Activated CD8-positive, alpha-beta memory T cell treated with anti-CD3 and anti-CD28 coated beads for 36 hours (primary cell): ENCODE measurements around the gene LRRC8B. TPM values are rescaled to one million over a fixed set of nuclear protein-coding genes. Genes with fewer than 3 reads are reported as not detected.

Source experiments
- CTCF ChIA-PET: fragments of 350-600 bp; sonication (Branson Sonifier 250); formaldehyde crosslinking; loops from one replicate; lab custom pipeline; 2021; ENCODE audit warnings: antibody characterized with exemption; lab: Charles Lee
- POLR2A ChIA-PET: fragments of 350-600 bp; sonication (Branson Sonifier 250); formaldehyde crosslinking; loops from one replicate; lab custom pipeline; 2021; ENCODE audit warnings: antibody characterized with exemption; lab: Charles Lee
- total RNA-seq, 2 experiments: library from RNA; stranded (reverse); gene quantifications; one replicate each; pipeline ENCODE4 v1.2.3, GENCODE V29; 2021

Gene LRRC8B
- total RNA-seq, 2 experiments from 2014 or later, result 39.7 to 42.0 TPM

GRCh38 chr1:89610457-89611011, 85.9 kb downstream of the LRRC8B start:
- CTCF ChIA-PET, result interaction anchor here (1.0 to 4.8 kb wide), 4 partner anchors 9 to 145 kb away, joined by 5 to 21 read pairs (median 6); partner anchors contain the start of gene LRRC8C
- POLR2A ChIA-PET, result interaction anchor here (1.2 to 1.4 kb wide), 2 partner anchors 17 to 234 kb away, joined by 4 to 5 read pairs; no protein-coding TSS in a partner anchor

DNA sequence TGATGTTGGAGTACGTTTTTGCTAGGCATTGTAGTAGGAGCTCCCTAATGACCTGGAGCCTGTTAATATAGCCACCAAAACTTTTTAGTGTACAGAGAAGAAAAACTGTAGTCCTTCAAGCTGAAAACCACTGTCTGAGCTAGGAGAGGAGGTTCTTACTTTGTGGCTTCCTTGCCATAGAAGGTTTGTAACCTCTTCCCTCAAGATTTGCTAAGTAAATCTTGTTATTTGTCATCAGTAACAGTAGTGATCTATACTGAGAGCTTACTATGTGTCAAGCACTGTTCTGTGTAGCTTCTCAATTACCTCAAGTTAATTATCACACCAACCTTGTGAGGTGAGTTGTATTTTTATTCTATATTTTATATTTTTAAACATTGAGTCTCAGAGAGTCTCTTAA, 87.1 kb downstream of the LRRC8B start:
- ChIA-PET CTCF (interaction anchor here (0.7 to 4.8 kb wide), 11 partner anchors 8 to 579 kb away, joined by 3 to 21 read pairs (median 4); partner anchors contain the start of gene LRRC8C), POLR2A (interaction anchor here (0.7 to 1.6 kb wide), 10 partner anchors 9 to 232 kb away, joined by 3 to 10 read pairs (median 4); partner anchors contain the start of gene LRRC8C)

DNA sequence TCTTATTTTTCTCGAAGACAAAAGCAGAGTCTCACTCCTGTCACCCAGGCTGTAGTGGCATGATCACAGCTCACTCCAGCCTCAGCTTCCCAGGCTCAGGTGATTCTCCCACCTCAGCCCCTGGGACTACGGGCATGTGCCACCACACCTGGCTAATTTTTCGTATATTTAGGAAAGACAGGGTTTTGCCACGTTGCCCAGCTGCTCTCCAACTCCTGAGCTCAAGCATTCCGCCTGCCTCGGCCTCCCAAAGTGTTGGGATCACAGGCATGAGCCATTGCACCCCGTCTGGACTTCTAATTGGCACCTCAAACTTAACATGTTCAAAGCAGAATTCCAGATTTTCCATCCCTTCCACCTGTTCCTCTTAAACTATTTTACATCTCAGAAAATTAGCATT, 89.3 kb downstream of the LRRC8B start:
- ChIA-PET POLR2A (no interaction called here), CTCF (interaction anchor here (0.7 kb wide), 2 partner anchors 149 to 152 kb away, joined by 3 read pairs; no protein-coding TSS in a partner anchor)

GRCh38 chr1:89615676-89616598, 91.3 kb downstream of the LRRC8B start:
- CTCF ChIA-PET, result no interaction called here
- POLR2A ChIA-PET, result interaction anchor here (0.5 kb wide), 1 partner anchor 165 kb away, joined by 4 read pairs; no protein-coding TSS in a partner anchor

DNA sequence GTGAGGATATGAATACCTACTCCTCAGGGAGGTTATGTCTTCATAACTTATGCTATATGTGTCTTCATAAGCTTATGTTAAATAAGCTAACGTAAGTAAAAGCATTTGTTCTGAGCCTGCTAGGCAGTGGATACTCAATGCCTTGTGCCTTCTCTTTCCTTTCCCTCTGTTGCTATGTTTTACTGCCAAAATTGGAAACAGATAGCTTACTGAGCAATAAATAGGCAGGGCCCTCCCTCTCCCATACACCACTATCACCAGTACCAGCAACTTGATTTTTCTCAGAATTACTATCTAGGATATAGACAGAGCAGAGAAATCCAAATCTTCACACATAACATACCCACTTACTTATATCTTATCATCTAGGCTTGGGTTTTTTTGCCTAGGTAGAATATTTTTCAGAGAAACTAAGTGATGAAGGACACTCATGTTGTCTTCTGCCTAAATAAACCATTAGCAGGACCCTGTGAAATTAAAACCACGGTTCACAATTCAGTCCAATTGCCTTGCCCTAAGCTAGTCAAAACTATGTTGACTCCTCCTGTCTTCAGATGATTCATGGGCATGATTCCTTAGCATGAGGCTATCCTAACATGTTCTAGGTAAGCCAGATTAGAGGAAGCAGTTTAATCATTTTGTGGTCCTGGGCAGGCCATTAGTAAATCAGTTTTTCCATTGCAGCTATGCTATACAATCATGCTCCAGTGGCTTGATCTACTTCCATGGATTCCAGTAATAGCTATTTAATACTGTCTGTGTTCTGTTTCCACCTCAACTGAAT, 92.4 kb downstream of the LRRC8B start:
- ChIA-PET CTCF (interaction anchor here (0.8 kb wide), 1 partner anchor 124 kb away, joined by 3 read pairs; no protein-coding TSS in a partner anchor), POLR2A (interaction anchor here (1.0 kb wide), 1 partner anchor 15 kb away, joined by 3 read pairs; no protein-coding TSS in a partner anchor)

GRCh38 chr1:89620664-89621063, 96.0 kb downstream of the LRRC8B start:
- CTCF ChIA-PET, result interaction anchor here (0.7 kb wide), 2 partner anchors 19 to 25 kb away, joined by 3 read pairs; no protein-coding TSS in a partner anchor
- POLR2A ChIA-PET, result no interaction called here

GRCh38 chr1:89622895-89623294, 98.3 kb downstream of the LRRC8B start:
- ChIA-PET CTCF (interaction anchor here (1.2 to 1.5 kb wide), 4 partner anchors 9 to 140 kb away, joined by 3 to 5 read pairs (median 4); partner anchors contain the start of gene LRRC8C), POLR2A (interaction anchor here (1.0 kb wide), 1 partner anchor 15 kb away, joined by 5 read pairs; no protein-coding TSS in a partner anchor)

DNA sequence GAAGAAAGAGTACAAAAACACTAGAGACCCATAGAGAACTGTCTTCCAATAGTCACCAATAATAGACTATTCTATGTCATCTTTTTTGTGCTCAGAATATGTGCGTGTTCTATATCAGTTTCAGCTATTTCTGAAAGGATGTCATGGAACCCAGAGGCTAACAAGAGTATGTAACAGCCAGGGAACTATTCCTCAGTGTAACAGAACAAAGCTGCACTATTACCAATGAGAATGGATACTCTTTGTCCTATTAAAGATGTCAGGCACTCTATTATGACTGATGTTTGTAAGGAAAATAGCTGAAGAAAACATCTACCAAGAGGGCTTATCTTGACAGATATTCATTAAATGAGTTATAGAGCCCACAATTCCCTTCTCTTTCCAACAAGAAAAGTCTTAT, 99.7 kb downstream of the LRRC8B start:
- CTCF ChIA-PET, result interaction anchor here (1.0 to 1.4 kb wide), 3 partner anchors 81 to 141 kb away, joined by 3 to 6 read pairs (median 3); no protein-coding TSS in a partner anchor
- POLR2A ChIA-PET, result interaction anchor here (0.6 kb wide), 1 partner anchor 43 kb away, joined by 14 read pairs; no protein-coding TSS in a partner anchor

DNA sequence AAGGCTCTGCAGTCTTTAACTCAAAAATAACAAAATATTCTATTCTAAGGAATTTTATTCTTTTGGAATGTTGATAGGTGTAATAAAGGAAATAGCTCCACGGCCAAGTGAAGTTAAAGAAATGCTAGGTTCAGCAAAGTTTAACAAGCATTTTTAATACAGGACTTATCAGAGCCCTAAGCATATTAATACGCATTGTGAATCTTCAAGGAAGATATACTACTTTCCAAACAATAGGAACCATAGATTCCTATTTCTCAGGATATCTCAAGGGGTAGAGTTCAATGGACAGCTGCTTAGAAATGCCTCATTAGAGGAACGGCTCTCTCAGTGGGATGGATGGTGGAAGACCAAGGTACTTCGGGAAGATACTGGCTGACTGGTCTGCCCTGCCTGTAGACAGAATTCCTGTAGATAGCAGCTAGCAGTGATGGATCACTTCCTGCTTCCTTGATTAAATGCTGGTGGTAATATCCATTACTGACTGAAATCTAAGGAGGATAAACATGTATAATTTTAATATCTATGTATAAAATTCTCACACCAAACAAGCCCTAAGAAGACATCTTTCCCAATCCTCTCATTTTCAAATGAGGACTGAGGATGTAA, 100.2 kb downstream of the LRRC8B start:
- CTCF ChIA-PET, result interaction anchor here (1.0 kb wide), 2 partner anchors 81 to 141 kb away, joined by 3 to 6 read pairs; no protein-coding TSS in a partner anchor
- POLR2A ChIA-PET, result interaction anchor here (0.6 kb wide), 1 partner anchor 44 kb away, joined by 14 read pairs; no protein-coding TSS in a partner anchor

DNA sequence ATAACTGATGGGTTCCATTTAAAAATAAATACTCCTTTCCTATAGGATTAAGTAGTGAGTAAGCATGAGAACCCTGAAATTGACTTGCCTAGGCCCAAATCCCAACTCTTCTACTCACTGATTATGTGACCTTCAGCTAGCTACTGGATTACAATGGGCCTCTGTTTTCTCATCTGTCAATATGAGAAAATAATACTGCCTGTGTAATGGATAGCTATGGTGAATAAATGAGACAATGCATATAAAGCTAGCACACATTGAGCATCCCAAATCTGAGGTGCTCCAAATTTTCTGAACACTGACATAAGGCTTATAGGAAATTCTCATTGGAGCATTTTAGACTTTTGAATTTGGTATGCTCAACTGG, 103.0 kb downstream of the LRRC8B start:
- ChIA-PET CTCF (interaction anchor here (0.6 to 1.3 kb wide), 5 partner anchors 8 to 136 kb away, joined by 3 to 6 read pairs (median 3); no protein-coding TSS in a partner anchor), POLR2A (interaction anchor here (0.7 to 1.0 kb wide), 4 partner anchors 16 to 67 kb away, joined by 3 to 4 read pairs (median 3); no protein-coding TSS in a partner anchor)

GRCh38 chr1:89629146-89629545, 104.5 kb downstream of the LRRC8B start:
- POLR2A ChIA-PET, result interaction anchor here (0.9 to 1.2 kb wide), 2 partner anchors 26 to 134 kb away, joined by 3 to 4 read pairs; no protein-coding TSS in a partner anchor
- CTCF ChIA-PET, result interaction anchor here (1.1 to 5.6 kb wide), 2 partner anchors 40 to 134 kb away, joined by 3 to 40 read pairs; no protein-coding TSS in a partner anchor

DNA sequence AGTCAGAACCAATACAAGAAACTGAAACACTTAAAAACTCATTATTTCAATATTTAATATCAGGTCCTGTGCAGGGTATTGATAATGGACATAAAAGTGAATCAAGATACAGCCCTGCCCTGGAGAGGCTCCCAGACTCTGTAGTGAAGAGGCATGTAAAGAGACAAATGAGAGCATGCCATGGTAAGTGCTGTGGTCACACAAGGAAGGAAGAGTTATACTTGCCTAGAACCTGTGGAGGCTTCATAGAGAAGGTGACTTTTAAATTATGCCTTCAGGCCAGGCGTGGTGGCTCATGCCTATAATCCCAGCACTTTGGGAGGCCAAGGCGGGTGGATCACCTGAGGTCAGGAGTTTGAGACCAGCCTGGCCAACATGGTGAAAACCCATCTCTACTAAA, 105.0 kb downstream of the LRRC8B start:
- ChIA-PET POLR2A (interaction anchor here (0.9 to 1.2 kb wide), 2 partner anchors 26 to 134 kb away, joined by 3 to 4 read pairs; no protein-coding TSS in a partner anchor), CTCF (interaction anchor here (0.9 to 5.6 kb wide), 2 partner anchors 80 to 133 kb away, joined by 3 to 40 read pairs; no protein-coding TSS in a partner anchor)

DNA sequence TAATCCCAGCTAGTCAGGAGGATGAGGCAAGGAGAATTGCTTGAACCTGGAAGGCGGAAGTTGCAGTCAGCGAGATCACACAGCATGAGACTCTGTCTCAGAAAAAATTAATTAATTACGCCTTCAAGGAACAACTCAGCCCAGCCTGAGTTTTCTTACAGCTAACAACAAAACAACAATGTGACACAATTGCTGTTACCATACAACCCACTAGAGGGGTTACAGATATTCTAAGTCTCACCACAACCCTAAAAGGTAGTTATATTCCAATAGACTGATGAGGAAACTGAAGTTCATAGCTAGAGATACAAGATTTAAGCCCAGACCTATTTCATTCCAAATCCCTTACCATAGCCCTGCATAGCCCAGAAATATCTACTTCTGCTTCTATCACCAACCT, 105.4 kb downstream of the LRRC8B start:
- ChIA-PET POLR2A (interaction anchor here (1.2 kb wide), 1 partner anchor 133 kb away, joined by 3 read pairs; no protein-coding TSS in a partner anchor), CTCF (interaction anchor here (0.9 to 5.6 kb wide), 3 partner anchors 21 to 133 kb away, joined by 3 to 40 read pairs (median 3); no protein-coding TSS in a partner anchor)

DNA sequence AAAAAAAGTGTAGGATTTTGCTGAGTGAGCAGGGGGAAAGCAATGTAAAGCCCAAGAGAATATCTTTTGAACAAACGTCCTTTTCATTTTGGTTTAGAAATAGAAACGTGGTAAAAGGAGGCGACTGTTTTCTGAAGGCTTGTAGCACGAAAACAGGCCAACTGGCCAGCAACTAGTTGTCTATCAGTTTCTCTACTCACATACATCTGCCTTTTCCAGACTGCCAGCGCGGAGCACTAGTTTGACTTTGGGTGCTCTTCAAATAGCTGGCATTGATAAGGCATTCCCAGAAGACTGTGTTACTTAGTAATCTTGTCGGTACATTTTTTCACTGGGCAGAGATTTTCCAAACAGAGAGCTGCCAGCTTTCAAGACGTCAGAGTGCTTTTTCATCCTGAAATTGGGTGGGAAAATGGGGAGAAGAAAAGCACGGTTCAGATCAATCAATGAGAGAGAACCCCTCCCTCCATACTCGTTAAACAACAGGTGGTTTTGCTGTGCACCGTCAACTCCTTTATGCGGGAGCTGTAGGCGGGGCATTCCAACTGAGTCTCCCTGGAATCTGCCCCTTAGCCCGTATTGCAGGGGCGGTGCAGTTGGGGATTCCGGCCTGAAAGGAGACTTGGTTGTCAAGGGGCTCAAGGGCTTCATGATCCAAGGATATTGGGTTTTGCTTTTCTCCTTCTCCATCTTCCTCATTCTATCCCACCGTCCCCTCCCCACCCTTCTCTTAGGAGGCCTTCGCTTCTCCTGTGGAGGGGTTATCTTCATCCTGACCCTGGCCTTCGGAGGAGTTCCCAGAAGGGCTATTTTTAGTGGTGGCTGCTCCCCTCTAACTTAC, 107.4 kb downstream of the LRRC8B start:
- ChIA-PET CTCF (interaction anchor here (0.5 to 5.6 kb wide), 7 partner anchors 9 to 131 kb away, joined by 3 to 40 read pairs (median 3); no protein-coding TSS in a partner anchor), POLR2A (interaction anchor here (0.8 to 1.5 kb wide), 6 partner anchors 15 to 131 kb away, joined by 3 to 5 read pairs (median 3); no protein-coding TSS in a partner anchor)

DNA sequence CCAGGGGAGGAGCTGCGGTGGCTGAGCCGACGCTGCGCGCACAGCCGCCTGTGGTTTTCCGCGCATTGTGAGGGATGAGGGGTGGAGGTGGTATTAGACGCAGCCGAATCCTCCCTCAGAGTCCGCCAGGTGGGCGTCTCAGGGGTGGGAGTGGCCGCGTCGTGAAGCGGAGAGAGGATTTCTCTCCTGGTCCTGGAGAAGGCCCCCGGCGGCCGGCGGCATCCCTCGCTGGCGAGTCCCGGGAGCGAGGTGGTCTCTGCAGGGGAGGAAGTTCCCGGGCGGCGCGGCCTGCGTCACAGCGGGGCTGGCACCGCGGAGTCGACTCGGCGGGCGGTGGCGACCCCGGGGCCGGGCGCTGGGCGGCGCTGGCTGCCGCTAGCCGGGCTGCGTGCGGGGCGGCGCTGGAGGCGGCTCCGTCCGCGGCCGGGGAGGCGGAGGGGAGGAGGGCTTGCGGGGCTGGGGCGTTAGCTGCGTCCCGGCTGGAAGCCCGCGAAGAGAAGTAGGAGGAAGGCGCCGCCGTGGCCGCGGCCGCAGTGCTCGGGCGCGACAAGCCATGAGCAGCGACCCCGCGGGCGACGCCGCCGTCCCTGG, 108.1 kb downstream of the LRRC8B start, which contains the start of gene LRRC8C:
Gene LRRC8C (plus strand): TSS at position 464 of the 591 bp plus-strand sequence. CDS start 53,354 bp downstream, outside the sequence.
- ChIA-PET POLR2A (interaction anchor here (0.8 to 1.6 kb wide), 7 partner anchors 15 to 131 kb away, joined by 3 to 7 read pairs (median 3); partner anchors contain the start of gene LRRC8B), CTCF (interaction anchor here (0.6 to 5.6 kb wide), 9 partner anchors 9 to 130 kb away, joined by 3 to 40 read pairs (median 4); no protein-coding TSS in a partner anchor)
